Ishikawa (cell line): ENCODE results near the gene CYP27C1.

Experiments
- EP300 ChIP-seq: IDR thresholded peaks from 2 replicates; pipeline ENCODE4 v1.6.1; 2012; ENCODE audit warnings: borderline replicate concordance
- YY1 ChIP-seq: IDR thresholded peaks from 2 replicates; pipeline ENCODE4 v1.6.1; 2012; ENCODE audit warnings: low read depth
- TF ChIP-seq, protein P1 (sequence below): IDR thresholded peaks from 2 replicates; pipeline ENCODE4 v1.6.1; 2012

DNA sequence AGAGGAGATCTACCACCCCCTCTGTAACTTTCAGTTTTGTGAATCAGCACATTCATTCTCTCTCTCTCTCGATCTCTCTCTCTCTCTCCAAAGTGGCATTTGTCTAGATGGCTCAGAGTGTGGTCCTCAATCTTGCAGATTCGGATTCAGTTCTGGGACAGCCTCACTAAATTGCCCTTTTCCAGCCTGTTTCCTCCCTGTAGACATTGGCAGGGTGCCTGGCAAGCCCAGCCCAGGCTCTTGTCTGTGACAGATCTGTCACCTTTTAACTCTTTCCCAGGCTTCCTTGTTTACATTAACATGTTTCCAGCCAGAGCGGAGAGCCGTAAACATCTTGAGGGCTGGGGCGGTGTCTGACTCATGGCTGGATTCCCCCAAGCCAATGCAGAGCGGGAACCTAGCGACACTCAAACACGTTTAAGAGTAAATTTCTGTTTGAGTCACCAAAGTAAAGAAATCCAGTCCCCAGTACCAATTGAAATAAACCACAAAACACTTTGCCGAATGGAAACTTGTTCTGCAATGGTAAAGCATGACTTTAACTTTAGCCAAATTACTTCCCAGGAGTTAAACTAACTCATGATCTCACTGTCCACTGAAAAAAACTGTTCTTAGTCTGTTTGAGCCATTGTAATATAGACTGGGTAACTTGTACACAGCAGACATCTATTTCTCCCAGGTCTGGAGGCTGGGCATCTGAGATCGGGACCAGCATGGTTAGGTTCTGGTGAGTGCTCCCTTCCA lies 6.6 kb upstream of the CYP27C1 start:
- TF ChIP-seq, protein P1, sequence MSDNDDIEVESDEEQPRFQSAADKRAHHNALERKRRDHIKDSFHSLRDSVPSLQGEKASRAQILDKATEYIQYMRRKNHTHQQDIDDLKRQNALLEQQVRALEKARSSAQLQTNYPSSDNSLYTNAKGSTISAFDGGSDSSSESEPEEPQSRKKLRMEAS, result no peak
- no peak for TF ChIP-seq YY1
- no peak for TF ChIP-seq EP300
